Measurements from ENCODE around the gene ILRUN.
"Not testable (repeated sequence)": the region's sequence is repeated elsewhere in the genome, so short reads cannot be mapped to it uniquely, and the experiment has no call there.

The ILRUN gene

GRCh38 chr6:34696739-34697543, at the start of gene ILRUN:
TSS of gene ILRUN (minus strand) at chr6:34696767. CDS start at chr6:34696603, 164 bp downstream.
- DNase-seq (ENCODE audit: low read depth), result peak; percentile 94

DNA sequence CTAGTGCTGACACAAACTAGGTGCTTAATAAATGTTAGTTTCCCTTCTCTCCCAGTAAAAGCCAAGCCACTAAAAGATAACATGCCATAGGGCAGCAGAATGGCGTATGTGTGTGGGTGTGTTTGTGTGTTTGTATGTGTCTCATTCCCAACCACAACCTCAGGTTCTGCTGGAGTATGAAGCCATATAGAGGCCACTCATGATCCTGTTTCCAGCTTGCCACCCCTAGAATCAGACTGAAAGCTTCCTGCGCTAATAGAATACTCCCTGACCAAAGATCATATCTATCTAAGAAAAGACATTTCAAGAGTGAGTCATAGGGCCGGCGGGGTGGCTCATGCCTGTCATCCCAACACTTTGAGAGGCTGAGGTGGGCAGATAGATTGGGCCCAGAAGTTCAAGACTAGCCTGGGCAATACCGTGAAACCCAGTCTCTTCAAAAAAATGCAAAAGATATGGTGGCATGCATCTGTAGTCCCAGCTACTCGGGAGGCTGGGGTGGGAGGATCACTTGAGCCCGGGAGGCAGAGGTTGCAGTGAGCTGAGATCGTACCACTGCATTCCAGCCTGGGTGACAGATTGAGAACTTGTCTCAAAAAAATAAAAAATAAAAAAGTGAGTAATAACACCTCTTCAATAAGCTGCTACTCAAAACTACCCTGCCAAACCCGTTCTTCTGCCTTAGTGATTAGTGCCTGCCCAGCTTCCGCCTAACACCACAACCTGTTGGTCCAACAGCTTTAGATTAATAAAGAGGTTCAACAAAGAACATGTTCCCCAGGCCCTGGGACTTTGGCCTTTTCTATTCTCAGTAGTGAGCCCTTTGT, 48.9 kb upstream of the ILRUN start:
- DNase-seq (ENCODE audit: low read depth), result peak; percentile 73

- DNase-seq (ENCODE audit: low read depth), result not testable (repeated sequence)
Measured at GRCh38 chr6:34744294-34744647, 47.7 kb upstream of the ILRUN start.

- no peak for DNase-seq (ENCODE audit: low read depth)
Measured at GRCh38 chr6:34743625-34744293, 47.2 kb upstream of the ILRUN start.

DNA sequence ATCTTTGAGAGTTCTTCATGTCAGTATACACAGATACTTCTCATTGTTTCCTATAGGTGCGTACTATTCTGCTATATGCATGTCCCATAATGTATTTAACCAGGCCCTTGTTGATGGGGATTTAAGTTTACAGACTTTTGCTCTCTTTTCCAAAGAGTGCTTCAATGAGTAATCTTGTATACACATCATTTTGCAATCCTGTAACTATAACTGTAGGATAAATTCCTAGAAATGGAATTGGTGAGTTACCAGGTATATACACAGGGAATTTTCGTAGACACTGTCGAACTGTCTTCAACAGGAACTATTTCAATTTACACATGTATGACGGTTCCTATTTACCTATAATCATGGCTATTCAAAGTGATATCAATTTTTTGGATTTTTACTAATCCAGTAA, 45.5 kb upstream of the ILRUN start:
- DNase-seq (ENCODE audit: low read depth), result no peak

DNA sequence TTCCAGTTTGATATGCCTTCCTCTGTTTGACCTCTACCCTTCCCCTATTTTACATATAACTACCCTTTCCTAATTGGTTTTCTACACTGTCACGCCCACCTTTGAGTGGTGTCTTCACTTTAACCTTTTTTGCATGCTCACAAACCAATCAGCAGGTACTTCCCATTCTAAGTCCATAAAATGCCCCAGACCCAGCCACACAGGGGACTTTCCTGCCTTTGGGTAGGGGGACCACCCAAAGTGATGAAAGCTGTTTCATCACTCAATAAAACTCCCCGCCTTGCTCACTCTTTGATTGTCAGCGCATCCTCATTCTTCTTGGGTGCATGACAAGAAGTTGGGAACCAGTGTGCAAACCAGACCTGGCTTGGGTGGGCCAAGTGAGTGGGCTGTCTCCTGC, 40.3 kb upstream of the ILRUN start:
- DNase-seq (ENCODE audit: low read depth), result no peak

- no peak for DNase-seq (ENCODE audit: low read depth)
Measured at GRCh38 chr6:34731393-34732060, 35.0 kb upstream of the ILRUN start.

DNA sequence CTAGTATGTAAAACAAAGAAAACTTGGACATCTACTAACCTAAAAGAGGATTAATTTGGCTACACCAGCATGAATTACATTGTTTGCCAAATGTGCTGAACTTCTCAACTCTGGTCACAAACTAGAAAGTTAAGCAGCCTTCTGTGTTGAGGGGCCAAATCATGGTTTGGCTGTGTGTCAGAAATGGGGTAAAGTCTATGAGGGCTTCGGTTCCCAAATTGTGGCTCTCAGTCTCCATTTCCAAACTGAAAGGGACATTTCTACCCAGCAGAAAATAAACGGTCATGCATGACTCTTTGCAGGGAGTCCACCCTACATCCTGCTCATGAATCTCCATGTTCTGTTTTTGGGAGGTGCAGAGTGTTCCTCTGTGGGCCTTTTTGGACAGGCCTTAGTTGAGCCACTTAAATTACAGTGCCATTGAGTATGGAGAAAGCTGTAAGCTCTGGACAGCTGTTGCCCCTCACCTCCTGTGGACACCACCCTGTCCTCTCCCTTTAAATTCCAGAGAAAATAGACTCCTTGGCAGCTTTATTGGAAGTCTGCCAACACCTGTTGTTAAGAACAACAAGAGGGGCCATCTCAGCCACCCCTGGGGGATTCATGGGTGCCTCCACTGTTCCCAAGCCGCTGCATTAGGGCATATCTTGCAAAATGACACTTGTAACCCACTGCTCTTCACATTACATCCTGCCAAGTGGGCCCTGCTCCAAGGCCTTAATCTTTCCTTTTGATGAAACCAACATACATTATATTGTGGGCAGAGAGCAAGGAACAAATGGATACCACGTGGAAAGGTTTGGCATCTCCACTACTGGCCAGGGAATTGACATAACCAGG, 33.3 kb upstream of the ILRUN start:
- DNase-seq (ENCODE audit: low read depth), result no peak

DNA sequence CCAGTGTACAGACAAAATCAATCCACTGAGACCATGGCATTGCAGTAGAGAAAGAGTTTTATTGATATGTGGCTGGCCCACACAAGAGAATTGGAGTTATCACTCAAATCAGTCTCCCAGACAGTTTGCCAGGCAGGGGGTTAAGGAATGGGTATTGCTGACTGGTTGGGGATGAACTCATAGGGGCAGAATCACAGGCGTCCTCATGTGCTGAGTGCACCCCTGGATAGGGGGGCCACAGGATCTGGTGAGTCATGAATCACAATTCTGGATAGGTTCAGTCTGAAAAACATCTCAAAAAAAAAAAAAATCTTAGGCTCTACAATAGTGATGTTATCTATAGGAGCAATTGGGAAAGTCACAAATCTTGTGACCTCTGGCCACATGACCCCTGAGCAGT, 29.5 kb upstream of the ILRUN start:
- DNase-seq (ENCODE audit: low read depth), result no peak

- DNase-seq (ENCODE audit: low read depth), result peak; percentile 72
Measured at GRCh38 chr6:34723203-34723602, 26.6 kb upstream of the ILRUN start.

- DNase-seq (ENCODE audit: low read depth), result no peak
Measured at GRCh38 chr6:34722451-34722850, 25.9 kb upstream of the ILRUN start.

DNA sequence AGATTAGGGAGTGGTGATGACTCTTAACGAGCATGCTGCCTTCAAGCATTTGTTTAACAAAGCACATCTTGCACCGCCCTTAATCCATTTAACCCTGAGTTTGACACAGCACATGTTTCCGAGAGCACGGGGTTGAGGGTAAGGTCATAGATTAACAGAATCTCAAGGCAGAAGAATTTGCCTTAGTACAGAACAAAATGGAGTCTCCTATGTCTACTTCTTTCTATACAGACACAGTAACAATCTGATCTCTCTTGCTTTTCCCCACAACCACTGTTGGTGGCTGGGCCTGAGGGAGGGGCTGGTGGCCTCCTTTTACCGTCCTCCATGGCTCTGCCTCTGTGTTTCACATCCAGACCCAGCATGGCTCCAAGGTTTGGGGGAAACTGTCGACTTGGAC, 23.6 kb upstream of the ILRUN start:
- DNase-seq (ENCODE audit: low read depth), result not testable (repeated sequence)

DNA sequence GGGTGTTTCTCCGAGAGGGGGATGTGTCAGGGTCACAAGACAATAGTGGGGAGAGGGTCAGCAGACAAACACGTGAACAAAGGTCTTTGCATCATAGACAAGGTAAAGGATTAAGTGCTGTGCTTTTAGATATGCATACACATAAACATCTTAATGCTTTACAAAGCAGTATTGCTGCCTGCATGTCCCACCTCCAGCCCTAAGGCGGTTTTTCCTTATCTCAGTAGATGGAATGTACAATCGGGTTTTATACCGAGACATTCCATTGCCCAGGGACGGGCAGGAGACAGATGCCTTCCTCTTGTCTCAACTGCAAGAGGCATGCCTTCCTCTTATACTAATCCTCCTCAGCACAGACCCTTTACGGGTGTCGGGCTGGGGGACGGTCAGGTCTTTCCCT, 23.1 kb upstream of the ILRUN start:
- not testable (repeated sequence) for DNase-seq (ENCODE audit: low read depth)

DNA sequence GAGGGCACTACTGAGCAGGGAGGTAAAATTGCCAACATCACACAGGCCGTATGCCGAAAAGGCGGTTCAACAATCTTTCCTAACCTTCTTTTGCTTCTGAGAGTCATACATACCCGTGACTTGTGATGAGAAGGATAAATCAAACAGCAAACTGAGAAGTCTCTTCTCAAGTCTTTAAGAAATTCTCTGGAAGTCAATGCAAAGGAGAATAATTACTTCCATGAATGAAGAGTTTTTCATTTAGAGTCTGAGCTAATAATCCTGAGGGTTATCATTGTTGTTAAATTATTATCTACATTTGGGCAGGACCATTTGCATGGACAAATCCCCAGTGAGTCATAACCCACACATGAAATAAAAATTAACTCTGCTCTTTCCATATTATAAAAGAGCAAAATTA, 22.4 kb upstream of the ILRUN start:
- no peak for DNase-seq (ENCODE audit: low read depth)

DNA sequence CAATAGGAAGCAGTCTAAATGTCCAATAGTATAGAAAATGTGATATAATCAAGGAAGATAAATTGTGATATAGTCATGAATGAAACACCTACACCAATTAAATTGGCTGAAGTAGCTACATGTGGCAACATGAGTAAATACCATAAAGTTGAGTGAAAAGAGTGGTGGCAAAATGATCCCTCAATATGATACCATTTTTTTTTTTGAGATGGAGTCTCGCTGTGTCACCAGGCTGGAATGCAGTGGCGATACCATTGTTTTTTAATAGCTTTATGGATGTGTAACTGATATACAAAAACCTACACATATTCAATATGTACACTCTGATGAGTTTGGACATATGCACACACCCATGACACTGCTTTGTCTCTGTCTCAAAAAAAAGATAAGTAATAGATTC, 20.9 kb upstream of the ILRUN start:
- no peak for DNase-seq (ENCODE audit: low read depth)

DNA sequence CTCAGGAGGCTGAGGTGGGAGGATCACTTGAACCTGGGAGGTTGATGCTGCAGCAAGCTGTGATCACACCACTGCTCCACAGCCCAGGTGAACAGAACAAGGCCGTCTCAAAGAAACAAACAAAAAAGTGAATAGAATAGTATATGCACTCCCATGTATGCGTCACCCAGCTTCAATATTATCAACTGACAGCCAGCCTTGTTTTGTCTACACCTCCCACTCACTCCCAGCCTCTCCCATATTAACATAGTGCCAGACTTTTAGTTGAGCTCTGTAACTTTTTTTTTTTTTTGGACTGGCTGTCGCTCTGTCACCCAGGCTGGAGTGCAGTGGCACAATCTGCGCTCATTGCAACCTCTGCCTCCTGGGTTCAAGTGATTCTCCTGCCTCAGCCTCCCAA, 18.1 kb upstream of the ILRUN start:
- no peak for DNase-seq (ENCODE audit: low read depth)

GRCh38 chr6:34712881-34713280, 16.3 kb upstream of the ILRUN start:
- not testable (repeated sequence) for DNase-seq (ENCODE audit: low read depth)

DNA sequence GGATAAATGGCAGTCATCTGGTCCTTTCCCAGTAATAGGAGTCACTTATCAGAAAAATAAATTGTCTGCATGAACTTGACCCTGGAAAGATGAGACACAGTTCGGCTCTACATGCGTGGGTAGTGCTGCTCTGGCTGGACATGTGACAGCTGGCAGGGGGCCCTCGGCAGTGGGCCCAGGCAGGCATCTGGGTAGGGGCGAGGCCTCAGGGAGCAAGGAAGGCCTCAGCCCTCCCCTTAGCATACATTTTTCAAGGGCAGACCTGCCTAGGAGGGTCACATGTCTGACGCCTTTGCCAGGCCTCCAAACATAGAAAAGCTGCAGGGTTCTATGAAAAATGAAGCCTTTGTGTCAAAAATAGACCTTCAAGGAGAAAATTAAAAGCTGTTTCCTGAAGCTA, 12.8 kb upstream of the ILRUN start:
- DNase-seq (ENCODE audit: low read depth), result peak; percentile 56

DNA sequence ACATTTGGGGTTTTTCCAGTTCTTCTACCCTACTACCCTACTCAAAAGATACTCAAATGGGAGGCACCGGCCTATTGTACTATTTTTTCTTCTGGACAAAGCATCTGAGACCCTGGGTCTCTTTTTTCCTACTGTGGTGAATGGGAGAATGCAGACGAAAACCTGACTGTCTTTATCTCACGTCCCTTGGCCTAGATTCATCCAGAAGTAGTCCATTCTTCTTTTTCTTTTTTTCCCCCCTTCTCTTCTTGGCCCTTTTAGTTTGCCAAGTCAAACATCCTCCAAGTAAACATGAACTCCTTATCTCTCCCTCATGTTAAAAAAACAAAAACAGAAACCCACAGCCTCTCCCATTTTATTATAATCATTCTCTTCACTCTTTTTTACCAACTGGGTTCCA, 8.7 kb upstream of the ILRUN start:
- DNase-seq (ENCODE audit: low read depth), result peak; percentile 49

- no peak for DNase-seq (ENCODE audit: low read depth)
Measured at GRCh38 chr6:34701199-34701598, 4.6 kb upstream of the ILRUN start.

GRCh38 chr6:34697904-34698559, 1.5 kb upstream of the ILRUN start:
- no peak for DNase-seq (ENCODE audit: low read depth)

All from iris pigment epithelial cell (primary cell).